IPS DF 4.7 (cell line): ENCODE data around the gene TGOLN2.

ENCODE experiments used
- DNase-seq: peaks from one replicate; pipeline ENCODE4 v3.0.0-alpha.2; 2013; ENCODE audit warnings: low spot score; ENCODE audit errors: extremely low read depth

Gene TGOLN2

GRCh38 chr2:85269959-85270358, 57.8 kb downstream of the TGOLN2 start:
- no peak for DNase-seq
